ENCODE measurements around the gene SPTBN5.

DNA sequence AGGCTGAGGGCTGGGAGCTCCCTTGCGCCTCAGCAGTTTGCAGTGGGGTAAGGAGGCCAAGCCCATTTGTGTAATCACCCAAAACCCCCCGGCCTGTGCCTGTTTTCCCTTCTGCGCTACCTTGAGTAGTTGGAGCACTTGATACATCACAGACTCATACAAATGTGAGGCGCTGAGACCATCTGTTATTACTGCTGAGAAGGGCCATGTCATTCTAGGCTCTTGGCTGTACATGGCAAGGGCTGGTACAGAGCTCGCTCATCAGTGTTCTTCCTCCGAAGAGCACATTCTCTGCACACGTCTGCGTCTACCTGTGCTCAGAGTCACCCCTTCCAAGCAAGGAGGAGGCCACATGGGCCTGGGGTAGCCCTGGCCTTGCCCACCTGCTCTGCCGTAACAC lies 45.9 kb downstream of the SPTBN5 start:
- TF ChIP-seq, protein P1, sequence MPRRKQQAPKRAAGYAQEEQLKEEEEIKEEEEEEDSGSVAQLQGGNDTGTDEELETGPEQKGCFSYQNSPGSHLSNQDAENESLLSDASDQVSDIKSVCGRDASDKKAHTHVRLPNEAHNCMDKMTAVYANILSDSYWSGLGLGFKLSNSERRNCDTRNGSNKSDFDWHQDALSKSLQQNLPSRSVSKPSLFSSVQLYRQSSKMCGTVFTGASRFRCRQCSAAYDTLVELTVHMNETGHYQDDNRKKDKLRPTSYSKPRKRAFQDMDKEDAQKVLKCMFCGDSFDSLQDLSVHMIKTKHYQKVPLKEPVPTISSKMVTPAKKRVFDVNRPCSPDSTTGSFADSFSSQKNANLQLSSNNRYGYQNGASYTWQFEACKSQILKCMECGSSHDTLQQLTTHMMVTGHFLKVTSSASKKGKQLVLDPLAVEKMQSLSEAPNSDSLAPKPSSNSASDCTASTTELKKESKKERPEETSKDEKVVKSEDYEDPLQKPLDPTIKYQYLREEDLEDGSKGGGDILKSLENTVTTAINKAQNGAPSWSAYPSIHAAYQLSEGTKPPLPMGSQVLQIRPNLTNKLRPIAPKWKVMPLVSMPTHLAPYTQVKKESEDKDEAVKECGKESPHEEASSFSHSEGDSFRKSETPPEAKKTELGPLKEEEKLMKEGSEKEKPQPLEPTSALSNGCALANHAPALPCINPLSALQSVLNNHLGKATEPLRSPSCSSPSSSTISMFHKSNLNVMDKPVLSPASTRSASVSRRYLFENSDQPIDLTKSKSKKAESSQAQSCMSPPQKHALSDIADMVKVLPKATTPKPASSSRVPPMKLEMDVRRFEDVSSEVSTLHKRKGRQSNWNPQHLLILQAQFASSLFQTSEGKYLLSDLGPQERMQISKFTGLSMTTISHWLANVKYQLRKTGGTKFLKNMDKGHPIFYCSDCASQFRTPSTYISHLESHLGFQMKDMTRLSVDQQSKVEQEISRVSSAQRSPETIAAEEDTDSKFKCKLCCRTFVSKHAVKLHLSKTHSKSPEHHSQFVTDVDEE (CRISPR knock-in tag; IDR thresholded peaks at IDR 0.05): no peak
- TF ChIP-seq TCF4 (CRISPR knock-in tag; IDR thresholded peaks at IDR 0.05; ENCODE audit: borderline replicate concordance) (no peak), OSR1 (CRISPR knock-in tag; IDR thresholded peaks at IDR 0.05) (no peak)
- TF ChIP-seq, protein P2, sequence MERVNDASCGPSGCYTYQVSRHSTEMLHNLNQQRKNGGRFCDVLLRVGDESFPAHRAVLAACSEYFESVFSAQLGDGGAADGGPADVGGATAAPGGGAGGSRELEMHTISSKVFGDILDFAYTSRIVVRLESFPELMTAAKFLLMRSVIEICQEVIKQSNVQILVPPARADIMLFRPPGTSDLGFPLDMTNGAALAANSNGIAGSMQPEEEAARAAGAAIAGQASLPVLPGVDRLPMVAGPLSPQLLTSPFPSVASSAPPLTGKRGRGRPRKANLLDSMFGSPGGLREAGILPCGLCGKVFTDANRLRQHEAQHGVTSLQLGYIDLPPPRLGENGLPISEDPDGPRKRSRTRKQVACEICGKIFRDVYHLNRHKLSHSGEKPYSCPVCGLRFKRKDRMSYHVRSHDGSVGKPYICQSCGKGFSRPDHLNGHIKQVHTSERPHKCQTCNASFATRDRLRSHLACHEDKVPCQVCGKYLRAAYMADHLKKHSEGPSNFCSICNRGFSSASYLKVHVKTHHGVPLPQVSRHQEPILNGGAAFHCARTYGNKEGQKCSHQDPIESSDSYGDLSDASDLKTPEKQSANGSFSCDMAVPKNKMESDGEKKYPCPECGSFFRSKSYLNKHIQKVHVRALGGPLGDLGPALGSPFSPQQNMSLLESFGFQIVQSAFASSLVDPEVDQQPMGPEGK (CRISPR knock-in tag; IDR thresholded peaks at IDR 0.05; ENCODE audit: borderline replicate concordance): no peak
